Fibroblast of skin of abdomen (primary cell): Measurements from ENCODE around the gene ATG2A.

Experiments
- DNase-seq: peaks from one replicate; pipeline ENCODE4 v3.0.0-alpha.2; 2013

Gene ATG2A

DNA sequence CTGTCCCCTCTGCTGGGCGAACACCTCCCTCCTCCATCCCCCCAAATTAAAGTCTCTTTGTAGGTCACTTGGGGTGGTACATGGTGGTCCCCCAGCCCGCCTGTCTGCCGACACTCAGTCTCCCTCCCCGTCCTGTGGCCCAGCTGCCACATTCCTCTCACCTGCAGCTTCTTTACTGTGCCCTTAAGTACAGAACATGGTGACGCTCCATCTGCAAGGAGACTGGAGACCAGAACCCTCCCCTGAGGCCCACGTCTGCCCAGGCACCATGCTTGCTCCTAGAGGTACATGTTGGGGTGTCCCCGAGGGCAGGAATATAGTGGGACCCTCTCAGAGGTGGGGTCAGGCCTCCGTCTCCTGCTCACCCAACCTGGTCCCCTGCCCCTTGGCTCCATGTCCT, 33.0 kb downstream of the ATG2A start:
- DNase-seq: no peak

DNA sequence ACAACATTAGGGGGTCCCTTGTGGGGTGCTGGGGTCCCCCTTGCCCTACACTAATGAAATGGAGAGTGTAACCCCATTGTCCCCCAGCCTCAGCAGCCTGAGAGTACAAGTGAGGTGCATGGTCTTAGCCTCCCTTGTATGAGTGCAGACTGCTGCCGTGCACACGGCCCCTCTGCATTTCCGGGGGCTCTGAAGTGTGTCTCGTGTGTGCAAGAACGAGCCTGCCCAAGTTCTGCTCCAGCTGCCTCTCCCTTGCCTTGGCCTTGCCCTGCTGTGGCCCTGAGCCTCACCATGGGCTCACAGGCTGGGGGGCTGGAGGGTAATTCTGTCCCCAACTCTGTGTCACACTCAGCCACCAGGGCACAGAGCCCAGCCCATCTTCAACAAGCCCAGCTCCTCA, 33.4 kb downstream of the ATG2A start:
- no peak for DNase-seq

DNA sequence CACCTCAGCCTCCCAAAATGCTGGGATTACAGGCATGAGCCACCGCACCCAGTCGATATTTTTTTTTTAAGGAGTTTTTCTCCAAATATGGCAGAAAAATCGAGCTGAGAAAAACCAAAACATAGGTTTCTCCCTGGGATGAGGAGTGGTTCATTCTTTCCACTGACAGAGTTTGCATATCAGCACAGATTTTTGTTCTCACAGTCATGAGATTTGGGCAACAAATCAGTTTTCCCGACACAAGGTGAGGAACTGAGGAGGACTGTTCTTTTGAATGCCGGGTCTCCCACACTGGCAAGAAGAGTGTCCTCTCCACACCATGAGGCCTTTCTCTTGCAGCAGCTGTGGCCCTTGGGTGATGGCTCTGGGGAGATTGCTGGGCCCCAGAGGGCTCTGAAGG, 34.8 kb downstream of the ATG2A start:
- no peak for DNase-seq

DNA sequence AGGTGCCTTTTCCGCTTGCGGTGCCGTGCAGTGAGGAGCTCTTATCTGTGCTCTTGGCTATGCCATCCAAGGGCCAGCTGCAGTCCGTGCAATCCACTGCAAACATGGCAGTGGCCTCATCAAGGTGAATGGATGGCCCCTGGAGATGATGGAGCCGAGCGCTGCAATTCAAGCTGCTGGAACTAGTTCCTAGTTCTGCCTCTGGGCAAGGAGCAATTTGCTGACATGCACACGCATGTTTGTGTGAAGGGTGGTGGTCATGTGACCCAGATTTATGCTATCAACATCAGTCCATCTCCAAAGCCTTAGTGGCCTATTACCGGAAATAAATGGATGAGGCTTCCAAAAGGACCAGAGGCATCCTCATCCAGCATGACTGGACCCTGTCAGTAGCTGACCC, 35.5 kb downstream of the ATG2A start:
- no peak for DNase-seq

DNA sequence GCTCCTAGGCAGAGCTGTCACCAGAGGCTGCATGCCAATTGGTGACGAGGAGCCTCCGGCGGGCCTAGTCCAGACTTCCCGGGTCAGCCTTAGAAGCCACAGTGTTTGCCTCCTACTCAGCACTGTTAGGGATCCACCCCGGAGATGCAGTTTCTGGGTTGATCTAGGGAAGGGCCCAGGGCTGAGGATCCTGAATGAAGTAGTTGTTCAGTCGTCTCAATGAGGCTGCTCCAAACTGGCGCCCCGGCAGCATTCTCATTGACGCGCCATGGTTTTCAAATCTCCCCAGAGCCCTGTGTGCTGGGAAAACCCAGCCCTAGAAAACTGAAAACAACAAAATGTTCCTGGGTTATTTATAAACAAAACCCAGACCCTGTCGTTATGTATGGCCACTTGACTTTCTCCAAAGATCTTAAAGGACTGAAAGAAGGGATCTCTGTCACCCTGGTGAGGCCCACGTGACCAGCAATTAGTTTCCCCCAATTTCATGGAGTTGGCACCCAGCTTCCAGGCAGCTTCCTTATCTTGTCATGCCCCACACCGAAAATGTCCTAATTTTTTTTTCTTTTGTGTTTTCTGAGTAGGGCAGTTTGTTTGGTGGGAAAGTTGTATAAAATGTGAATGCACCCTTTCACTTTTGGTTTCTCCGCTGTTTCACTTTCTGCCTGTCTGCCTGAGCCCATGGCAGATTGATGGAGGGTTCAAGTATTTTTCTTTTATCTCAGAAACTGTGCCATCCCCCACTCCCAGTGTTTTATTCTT, 36.6 kb downstream of the ATG2A start:
- DNase-seq: no peak

DNA sequence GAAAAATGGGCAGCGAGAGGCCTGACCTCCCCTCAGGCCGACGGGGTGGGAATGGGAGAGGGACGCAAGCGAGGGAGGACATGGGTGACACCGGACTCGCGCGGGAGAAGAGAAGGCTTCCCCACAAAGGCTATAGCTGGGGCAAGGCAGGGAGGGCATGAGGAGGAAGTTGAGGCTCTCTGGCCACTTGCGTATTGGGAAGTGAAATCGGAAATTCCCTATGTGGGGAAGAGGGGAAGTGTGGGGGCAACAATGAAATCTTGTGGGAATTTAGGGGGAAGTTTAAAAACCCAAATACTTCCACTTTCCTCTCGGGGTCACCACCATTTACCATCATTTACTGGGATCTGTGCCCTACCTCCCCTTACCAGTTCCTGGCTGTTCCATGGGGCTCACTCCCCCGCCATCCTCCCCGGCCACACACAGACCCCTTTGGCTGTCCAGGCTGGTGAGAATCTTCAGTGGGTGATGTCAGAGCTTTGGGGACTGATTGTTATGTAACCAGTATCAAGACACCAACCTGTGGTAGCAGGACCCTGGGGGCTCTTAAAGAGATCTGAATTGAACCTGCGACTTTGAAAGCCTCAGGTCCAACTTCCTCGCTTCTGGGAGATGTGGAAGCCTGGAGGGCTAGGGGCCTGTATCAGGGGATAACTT, 37.6 kb downstream of the ATG2A start:
- DNase-seq: no peak

DNA sequence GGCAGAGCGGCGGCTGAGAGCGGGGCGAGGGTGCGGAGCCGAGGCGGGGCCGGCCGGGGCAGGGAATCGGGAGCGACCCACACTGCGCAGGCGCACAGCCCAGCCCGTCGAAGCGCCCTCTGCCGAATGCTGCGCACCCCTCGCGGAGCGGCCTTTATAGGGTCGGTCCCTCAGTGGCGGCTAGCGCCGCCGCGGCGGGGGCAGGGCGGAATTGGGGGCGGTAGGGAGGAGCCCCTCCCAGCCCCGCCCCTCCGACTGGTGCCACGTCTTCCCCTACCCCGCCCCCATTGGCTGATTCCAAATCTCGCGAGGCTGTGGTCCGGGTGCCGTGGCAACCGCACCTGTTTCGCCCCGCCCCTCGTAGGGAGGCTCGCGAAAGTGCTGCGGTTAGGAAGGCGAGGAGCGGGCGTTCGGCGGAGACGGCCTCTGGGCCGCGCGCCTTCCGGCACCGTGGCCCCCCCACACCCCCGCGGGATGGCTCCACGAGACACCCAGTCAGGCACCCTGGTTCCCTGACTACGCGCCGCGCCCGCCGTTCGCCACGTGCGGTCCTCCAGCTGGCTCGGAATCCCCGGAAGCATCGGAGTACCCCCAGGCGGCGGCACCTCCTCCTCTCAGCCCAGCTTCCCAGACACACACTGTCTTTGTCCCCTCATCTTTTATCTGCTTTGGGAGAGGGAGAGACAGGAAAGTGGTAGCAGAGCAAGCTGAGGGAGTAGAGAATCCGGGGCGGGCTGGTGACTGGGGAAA, 38.3 kb downstream of the ATG2A start, which contains the start of gene EHD1:
Gene EHD1, minus strand, starts transcription at position 128 of the 750 bp plus-strand sequence. CDS start 157 bp downstream, outside the sequence.
- DNase-seq: peak; percentile 98

DNA sequence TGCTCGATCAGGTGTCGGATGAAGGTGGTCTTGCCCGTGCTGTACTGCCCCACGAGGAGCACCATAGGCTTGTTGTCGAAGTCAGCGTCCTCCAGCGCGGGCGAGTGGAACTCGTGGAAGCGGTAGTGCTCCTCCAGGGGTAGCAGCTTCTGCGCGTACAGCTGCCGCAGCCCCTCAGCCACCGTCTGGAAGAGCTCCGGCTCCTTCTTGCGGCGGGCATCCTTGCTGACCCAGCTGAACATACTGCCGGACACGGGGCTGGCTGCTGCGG, 38.9 kb downstream of the ATG2A start:
- DNase-seq: no peak

DNA sequence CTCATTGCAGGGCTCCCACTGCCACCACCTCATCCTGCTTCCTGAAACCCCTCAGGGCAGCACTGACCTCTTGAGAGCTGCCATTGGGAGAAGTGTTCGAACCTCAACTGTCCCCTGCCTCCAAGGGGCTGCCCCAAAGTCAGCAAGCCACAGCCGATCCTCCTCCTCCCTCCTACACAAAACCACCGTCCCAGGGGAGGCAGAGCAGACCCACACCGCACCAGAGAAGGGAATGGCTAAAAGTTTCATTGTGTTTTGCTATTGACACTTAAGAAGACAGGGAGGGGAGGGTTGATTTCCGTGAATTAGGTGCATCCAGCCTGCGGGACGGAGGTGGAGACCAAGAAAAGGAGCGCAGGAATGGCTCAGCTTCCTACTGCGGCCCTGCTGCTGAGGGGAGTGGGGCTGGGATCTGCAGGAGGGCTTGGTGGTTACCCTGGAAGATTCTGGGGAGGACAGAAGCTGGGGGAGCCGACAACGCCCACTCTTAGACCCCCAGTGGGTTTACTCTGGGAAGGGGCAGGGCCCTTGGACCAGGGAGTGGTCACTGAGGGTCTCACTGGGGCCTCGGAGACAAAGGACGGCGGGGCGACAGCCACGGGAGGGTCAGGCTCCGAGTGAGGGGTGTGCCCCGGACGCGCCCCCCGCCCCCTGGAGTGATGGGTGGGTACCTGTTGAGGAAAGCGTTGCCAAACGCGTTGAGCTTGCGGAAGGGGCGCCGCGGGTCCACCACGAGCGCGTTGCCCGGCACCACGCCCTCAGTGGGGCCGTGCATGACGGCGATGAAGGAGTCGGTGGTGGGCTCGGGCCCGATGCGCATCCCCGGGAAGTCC, 39.4 kb downstream of the ATG2A start:
- DNase-seq: no peak

DNA sequence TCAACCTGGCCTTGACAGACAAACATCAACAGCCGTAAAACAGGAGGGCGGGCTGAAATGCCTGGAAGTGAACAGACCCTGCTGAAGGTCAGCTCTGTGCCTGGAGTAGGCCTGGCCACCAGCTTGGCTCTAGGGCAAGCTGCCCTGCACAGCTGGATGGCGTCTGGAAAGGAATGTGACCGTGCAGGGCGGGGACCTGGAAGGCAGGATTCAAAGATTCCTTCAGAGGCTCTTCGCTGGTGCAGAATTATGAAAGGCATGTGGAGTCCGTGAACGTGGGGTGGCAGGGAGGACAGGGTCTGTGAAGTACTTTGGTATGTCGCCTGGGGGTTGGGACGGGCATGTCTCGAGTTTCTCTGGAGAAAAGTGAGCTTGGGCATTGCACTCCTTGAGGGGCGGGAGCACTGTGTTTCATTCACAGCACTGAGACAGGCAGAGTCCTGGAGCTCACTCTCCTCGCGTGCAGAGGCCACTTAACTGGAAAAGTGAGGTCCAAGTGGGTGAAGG, 40.1 kb downstream of the ATG2A start:
- peak; percentile 63 for DNase-seq

DNA sequence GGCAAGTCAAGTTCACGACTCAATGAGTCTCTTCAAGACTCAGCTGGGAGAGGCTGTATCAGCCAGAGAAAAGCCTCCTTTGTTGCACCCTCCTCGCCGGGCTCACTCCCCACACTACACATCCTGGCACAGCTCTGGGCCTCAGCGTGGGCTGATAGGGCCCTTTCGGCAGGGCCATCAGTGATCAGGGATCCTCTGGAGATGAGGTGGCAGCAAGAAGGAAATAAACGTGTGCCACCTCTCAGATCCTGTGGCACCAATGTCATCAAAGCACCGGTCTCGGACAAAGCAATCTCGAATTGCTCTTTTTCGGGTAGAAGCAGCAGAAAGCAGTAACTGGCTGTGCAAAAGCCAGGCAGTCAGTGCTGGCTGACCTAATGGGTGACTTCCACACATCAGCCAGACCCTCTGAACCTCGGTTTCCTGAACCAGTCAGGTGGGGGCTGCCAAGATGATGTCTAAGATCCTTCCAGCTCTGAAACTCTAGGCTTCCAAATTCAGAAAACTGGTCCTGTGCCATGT, 40.7 kb downstream of the ATG2A start:
- DNase-seq: no peak

DNA sequence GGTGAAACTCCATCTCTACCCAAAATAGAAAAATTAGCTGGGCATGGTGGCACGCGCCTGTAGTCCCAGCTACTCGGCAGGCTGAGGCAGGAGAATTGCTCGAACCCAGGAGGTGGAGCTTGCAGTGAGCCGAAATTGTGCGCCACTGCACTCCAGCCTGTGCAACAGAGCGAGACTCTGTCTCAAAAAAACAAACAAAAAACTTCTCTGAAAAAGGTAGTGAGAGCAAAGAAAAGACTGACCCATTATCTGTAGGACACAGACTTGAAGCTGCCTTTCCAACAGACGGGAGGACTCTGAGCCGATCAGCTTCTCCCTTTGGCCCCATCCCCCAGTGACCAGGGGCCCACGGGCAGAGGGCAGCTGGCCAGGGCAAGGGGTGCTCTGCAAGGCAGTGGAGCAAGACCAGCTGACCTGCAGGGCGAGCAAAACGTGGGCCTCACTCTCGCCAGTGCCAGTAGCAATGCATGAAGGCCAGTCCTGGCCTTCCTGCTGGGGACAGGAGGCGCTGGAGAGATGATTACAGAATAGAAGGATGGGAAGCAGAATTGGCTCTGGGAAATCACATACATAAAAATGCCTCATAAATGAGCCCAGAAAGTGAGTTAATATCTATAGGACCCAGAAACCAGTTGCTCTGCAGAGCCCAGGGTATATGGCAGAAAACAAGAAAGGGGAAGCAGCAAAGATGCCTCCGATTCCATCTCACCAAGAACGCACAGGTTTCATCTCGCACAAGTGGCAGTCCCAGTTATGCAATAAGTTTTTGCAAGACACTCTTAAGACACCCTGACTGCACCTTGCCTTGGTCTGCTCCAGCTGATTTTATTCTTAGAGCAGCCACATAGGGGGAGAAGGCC, 41.4 kb downstream of the ATG2A start:
- no peak for DNase-seq

DNA sequence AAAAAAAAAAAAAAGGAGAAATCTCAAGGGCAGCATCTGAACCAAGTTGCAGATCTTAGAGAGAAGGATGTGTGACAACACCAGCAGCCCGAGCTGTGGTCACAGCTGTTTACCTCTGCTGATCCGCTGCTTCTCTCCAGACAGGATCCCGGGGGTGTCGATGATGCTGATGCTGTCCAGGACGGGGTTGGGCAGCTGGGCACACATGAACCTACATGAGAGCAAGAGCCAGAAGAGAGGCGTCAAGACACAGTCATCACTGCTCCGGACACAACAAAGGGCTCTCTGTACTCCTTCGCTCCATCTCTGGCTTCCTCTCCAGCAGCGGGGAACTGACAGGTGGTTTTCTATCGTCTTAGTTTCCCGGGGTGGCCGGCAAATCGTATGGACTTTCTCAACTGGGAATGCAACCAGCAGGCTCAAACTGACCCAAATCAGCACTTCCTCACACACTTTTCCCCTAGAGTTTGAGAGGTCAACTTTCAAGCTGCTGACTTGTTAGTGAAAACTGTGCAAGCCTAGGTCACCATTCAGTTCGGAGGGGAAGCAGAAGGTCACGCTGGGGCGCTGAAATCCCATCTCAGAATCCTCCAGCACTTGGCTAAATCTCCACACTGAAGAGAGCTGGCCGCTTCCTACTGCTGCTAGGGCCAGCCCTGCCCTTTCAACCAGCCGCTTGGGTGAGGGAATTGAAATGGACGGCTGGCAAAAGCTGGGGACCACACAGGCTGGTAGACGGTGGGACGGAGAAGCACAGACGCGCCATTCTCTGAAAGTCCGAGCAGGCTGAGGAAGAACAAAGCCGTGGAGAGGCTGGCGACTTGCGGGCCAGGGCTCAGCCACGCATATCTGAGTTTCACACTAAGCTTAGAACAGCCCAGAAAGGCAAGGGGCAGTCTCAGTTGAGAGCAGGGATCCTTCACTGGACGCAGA, 42.4 kb downstream of the ATG2A start:
- no peak for DNase-seq

DNA sequence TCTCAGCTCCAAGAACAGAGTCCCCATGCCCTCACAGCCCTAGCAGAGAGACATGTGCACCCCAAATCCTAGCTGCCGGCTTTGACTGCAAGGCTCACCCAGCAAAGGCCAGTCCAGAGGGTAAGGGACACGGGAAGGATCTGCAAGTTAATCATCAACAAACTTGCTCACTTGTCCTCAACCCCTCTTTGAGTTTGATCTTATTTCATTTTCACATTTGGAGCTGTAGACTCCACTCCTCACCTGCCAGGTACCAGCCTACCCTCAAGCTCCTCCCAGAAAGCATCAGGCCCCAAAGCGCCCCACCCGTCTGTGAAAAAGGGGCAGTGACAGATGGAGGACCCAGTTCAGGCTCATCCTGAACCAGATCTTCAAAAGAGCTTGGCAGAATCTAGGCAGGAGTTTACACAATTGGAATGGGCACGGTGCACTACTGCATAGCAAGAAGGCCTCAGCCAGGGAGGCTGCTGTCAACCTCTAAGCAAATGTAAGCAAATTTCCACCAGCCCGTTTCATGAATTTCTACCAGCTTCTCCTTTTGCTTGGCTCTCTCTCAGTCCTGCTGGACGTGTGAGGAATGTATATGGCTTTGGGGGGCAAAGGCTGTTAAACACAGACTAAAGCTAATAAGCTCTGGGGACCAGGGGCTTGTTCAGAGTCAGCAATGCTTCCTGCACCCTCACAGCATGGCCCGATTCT, 44.1 kb downstream of the ATG2A start:
- DNase-seq: no peak

DNA sequence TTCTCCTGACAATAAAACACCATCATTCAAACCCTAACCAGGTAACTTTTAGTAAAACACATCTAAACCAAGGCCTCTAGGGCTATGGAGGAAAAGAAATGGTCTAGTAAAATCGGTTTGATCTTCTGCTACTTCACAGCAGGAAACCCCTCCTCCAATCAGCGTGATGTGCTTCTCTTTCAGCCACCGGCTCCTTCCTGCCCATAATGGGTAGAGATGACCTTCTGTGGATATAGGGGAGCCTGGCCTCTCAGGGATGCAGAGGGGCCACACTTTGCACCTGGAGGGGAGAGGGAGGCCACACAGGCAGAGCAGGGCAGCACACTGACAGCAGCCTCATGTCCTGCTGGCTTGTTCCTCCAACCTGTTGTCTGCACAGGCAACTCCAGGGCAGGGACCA, 45.5 kb downstream of the ATG2A start:
- no peak for DNase-seq

DNA sequence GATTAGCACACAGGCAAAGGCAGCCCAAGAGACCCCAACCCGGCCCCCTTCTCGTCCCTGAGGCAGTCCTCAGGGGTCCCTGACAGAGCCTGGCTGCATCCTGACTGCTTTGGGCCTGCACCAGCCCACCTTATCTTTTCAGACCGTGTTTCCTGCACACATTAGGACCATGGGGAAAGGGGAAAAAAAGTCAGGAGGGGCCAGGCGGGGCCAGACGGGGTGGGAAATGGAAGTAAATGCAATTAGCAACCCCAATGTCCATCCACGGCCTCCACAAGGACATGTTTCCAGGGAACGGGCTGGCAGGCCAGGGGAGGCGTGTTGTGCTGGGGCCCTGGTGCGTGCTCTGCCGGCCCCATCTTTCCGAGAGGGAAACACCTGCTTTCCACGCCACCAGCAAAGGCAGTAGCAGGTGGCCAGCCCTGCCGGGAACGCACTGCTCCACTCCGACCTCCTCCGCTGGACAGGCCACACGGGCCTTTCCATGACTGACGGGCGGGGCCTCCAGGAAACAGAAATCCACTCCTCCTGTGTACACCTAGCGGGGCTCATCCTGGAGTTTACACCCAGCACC, 46.0 kb downstream of the ATG2A start:
- DNase-seq: no peak

DNA sequence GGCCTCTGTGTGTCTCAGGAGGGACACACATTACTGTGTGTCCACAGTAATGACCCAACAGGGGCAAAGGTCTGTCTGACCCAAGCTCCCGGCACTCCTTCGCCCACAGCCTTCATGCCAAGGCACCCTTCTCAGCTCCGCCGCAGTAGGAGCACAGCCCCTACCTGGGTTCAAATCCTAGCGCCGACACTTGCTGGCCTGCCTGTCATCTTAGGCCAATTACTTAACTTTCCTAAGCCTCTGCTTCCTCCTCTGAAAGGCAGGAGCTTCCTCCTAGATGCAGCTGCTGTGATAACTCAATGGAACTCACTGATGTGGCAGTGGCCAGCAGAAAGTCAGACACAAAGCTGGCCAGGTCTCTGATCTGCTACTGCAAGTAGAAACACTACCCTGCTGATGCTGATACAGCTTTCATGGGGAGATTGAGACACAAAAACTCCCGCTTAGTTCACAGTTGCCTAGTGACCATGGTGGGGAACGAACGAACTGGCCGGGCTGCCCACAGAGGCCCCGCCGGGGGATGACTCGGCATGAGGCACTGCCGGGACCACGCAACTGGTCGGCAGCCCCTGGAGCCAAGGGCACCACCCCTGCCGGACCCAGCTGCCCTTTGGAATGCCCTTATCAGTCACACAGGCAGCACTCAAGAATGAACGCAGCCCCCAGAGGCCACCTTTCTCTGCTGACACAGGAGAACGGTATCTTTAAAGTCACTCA, 46.7 kb downstream of the ATG2A start:
- no peak for DNase-seq

DNA sequence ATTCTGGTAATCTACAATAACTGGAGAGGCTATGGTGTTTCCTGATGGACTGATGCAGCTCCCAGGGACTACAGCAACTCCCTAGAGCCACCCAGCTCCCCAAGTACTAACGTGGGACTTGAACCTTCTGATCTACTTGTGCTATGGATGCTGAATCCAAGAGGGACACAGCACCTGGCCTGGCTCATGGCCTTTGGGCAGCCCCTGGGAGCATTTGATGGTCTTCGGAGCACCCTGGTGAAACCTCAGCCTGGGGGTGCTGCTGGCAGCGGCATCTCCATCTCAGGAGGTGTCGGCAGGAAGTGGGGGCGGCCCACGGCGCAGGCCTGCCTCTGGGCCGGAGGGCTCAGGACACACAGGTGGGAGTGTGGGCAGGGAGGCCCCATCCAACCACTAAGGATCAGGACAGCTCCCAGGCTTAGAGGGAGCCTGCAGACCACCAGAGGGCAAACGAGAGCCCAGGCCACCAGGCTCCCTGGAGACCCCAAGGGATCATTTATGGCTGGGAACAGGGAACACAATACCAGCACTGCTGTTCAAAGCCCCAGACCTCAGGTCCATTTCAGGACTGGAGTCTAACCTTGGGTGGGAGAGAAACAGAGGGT, 47.3 kb downstream of the ATG2A start:
- no peak for DNase-seq
